Thyroid gland (tissue), 4 donors: ENCODE measurements around the gene IER5L.

Source experiments
- CTCF ChIP-seq, 6 experiments: fragments of 200-600 bp in 3 of 6; fragments of 450-650 bp in 3 of 6; sonication (generic) in 3 of 6; IDR thresholded peaks; one replicate each; pipeline ENCODE4 v1.5.1; 2016 to 2019; ENCODE audit warnings: antibody characterized with exemption in 6 of 6, mild to moderate bottlenecking in 2 of 6, inconsistent platforms in 1 of 6, moderate library complexity in 1 of 6
- POLR2A ChIP-seq, 2 donors: fragments of 450-650 bp; IDR thresholded peaks; one replicate each; pipeline ENCODE4 v1.6.1; 2017; ENCODE audit warnings: antibody characterized with exemption in 2 of 2, mild to moderate bottlenecking in 2 of 2, moderate library complexity in 1 of 2

GRCh38 chr9:129151469-129151868, 26.6 kb downstream of the IER5L start:
- TF ChIP-seq POLR2A (IDR thresholded peaks at IDR 0.05) (no peak), CTCF (IDR thresholded peaks at IDR 0.05) (no peak)
